Measurements from ENCODE around the gene ACADM. TPM values are rescaled to one million over a fixed set of nuclear protein-coding genes. Genes with fewer than 3 reads are reported as not detected.

The ACADM gene
- total and polyA plus RNA-seq, 9 donors = 38.9 to 61.7 (median 54.9) TPM

- Histone ChIP-seq H3K36me3 (no peaks in the 10 kb centered on the region), H3K9me3 (no peaks in the 10 kb centered on the region), H3K4me3 (no peak overlapping the region), H3K4me1 (ENCODE audit: insufficient read depth) (no peaks in the 10 kb centered on the region), H3K27ac (no peak overlapping the region), H3K27me3 (no peaks in the 10 kb centered on the region)
- no peak for TF ChIP-seq POLR2A (IDR thresholded peaks at IDR 0.05)
- no peak for TF ChIP-seq CTCF (IDR thresholded peaks at IDR 0.05)
- no peak for TF ChIP-seq EP300 (IDR thresholded peaks at IDR 0.05)
- 74 to 80% (median 78%) methylated on average over 3 of the region's 3 CpGs for WGBS, 3 donors
- no peak for DNase-seq
- intact Hi-C loops (cut with DNase I) = no loop called here
These were observed 28.5 kb upstream of the ACADM start for GRCh38 chr1:75696000-75696399.

GRCh38 chr1:75707191-75707590 lies 17.3 kb upstream of the ACADM start:
- H3K4me3 ChIP-seq = no peak overlapping the region
- DNase-seq = no peak
- no peaks in the 10 kb centered on the region for H3K9me3 ChIP-seq
- 8 to 16% (median 12%) methylated on average over 2 of the region's 2 CpGs for WGBS, 3 donors
- H3K36me3 ChIP-seq = no peaks in the 10 kb centered on the region
- H3K4me1 ChIP-seq (ENCODE audit: insufficient read depth) = no peaks in the 10 kb centered on the region
- intact Hi-C loops (cut with DNase I) = no loop called here
- no peaks in the 10 kb centered on the region for H3K27me3 ChIP-seq
- TF ChIP-seq POLR2A (IDR thresholded peaks at IDR 0.05) = no peak
- TF ChIP-seq CTCF (IDR thresholded peaks at IDR 0.05) = no peak
- TF ChIP-seq EP300 (IDR thresholded peaks at IDR 0.05) = no peak
- no peak overlapping the region for H3K27ac ChIP-seq

- WGBS, 3 donors = 66 to 74% (median 71%) methylated on average over 2 of the region's 2 CpGs
- intact Hi-C loops (cut with DNase I) = no loop called here
- TF ChIP-seq EP300 (IDR thresholded peaks at IDR 0.05) (no peak), CTCF (IDR thresholded peaks at IDR 0.05) (no peak), POLR2A (IDR thresholded peaks at IDR 0.05) (no peak)
These were observed 15.6 kb upstream of the ACADM start for GRCh38 chr1:75708910-75709309.

GRCh38 chr1:75710832-75711231 lies 13.7 kb upstream of the ACADM start:
- Histone ChIP-seq H3K27ac (no peak overlapping the region), H3K4me3 (no peak overlapping the region), H3K27me3 (no peaks in the 10 kb centered on the region), H3K36me3 (no peaks in the 10 kb centered on the region), H3K9me3 (no peaks in the 10 kb centered on the region), H3K4me1 (ENCODE audit: insufficient read depth) (no peaks in the 10 kb centered on the region)
- intact Hi-C loops (cut with DNase I) = no loop called here
- no peak for TF ChIP-seq EP300 (IDR thresholded peaks at IDR 0.05)
- TF ChIP-seq CTCF (IDR thresholded peaks at IDR 0.05) = no peak
- TF ChIP-seq POLR2A (IDR thresholded peaks at IDR 0.05) = no peak
- DNase-seq = no peak

More at GRCh38 chr1:75708910-75709309, 15.6 kb upstream of the ACADM start:
- no peak for DNase-seq
- Histone ChIP-seq H3K27ac (no peak overlapping the region), H3K27me3 (no peaks in the 10 kb centered on the region), H3K4me1 (ENCODE audit: insufficient read depth) (no peaks in the 10 kb centered on the region), H3K9me3 (no peaks in the 10 kb centered on the region), H3K36me3 (no peaks in the 10 kb centered on the region), H3K4me3 (no peak overlapping the region)

- Histone ChIP-seq H3K36me3 (no peaks in the 10 kb centered on the region), H3K4me1 (ENCODE audit: insufficient read depth) (no peaks in the 10 kb centered on the region)
- intact Hi-C loops (cut with DNase I) = no loop called here
These were observed 12.7 kb upstream of the ACADM start for GRCh38 chr1:75711846-75712245.

More at GRCh38 chr1:75711846-75712245, 12.7 kb upstream of the ACADM start:
- no peak overlapping the region for H3K27ac ChIP-seq
- no peaks in the 10 kb centered on the region for H3K27me3 ChIP-seq
- TF ChIP-seq EP300 (IDR thresholded peaks at IDR 0.05) = no peak
- TF ChIP-seq CTCF (IDR thresholded peaks at IDR 0.05) = no peak
- TF ChIP-seq POLR2A (IDR thresholded peaks at IDR 0.05) = no peak
- DNase-seq = no peak
- no peaks in the 10 kb centered on the region for H3K9me3 ChIP-seq
- no peak overlapping the region for H3K4me3 ChIP-seq
